ENCODE results near the gene DRC1. TPM values are rescaled to one million over a fixed set of nuclear protein-coding genes. Genes with fewer than 3 reads are reported as not detected.

The DRC1 gene
- polyA plus RNA-seq, 1 donor from 2014 or later: 0.16 TPM

DNA sequence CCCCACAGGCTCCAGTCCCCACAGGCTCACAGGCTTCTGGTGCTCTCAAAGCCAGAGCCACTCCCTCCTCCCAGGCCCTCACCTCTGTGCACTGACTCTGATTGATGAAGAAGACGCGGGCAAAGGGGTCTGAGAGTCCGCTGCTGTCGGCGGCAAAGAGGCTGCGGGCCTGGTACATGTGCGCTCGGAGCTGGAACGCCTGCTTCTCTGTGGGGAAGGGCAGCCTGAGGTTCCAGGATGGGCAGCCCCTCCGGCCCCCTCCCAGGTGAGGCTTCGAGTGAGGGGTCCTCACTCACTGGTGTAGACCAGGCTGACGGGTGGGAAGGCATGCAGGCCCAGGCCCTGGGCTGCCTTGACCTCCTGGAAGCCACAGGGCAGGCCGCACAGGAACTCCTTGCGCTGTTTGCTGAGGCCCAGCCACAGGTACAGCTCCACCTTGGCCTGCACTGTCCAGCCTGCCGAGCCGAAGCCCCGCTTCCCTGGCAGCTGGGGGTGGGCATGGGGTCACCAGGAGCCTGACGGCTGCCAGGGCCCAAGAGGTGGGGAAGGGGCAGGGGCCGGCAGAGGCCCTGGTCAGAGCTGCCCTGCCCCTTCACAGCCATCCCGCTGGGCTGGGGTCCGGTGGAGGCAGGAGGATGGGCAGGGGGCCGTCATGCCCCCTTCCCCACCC, 74.2 kb downstream of the DRC1 start:
- no peaks in the 10 kb centered on the region for H4K20me1 ChIP-seq (ENCODE audit: insufficient read depth)
- no peak for TF ChIP-seq TAF1 (IDR thresholded peaks at IDR 0.05; ENCODE audit: low read depth)
- TF ChIP-seq RAD21 (conservative IDR thresholded peaks at IDR 0.05): no peak
- TF ChIP-seq POLR2AphosphoS5 (IDR thresholded peaks at IDR 0.05): no peak
- no peak for TF ChIP-seq MXI1 (conservative IDR thresholded peaks at IDR 0.05; ENCODE audit: poor library complexity, severe bottlenecking)
- no peak for TF ChIP-seq SMC3 (conservative IDR thresholded peaks at IDR 0.05; ENCODE audit: poor library complexity)
- TF ChIP-seq, protein P1, sequence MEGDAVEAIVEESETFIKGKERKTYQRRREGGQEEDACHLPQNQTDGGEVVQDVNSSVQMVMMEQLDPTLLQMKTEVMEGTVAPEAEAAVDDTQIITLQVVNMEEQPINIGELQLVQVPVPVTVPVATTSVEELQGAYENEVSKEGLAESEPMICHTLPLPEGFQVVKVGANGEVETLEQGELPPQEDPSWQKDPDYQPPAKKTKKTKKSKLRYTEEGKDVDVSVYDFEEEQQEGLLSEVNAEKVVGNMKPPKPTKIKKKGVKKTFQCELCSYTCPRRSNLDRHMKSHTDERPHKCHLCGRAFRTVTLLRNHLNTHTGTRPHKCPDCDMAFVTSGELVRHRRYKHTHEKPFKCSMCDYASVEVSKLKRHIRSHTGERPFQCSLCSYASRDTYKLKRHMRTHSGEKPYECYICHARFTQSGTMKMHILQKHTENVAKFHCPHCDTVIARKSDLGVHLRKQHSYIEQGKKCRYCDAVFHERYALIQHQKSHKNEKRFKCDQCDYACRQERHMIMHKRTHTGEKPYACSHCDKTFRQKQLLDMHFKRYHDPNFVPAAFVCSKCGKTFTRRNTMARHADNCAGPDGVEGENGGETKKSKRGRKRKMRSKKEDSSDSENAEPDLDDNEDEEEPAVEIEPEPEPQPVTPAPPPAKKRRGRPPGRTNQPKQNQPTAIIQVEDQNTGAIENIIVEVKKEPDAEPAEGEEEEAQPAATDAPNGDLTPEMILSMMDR (IDR thresholded peaks at IDR 0.05; ENCODE audit: poor library complexity, severe bottlenecking): no peak
- TF ChIP-seq, protein P2, sequence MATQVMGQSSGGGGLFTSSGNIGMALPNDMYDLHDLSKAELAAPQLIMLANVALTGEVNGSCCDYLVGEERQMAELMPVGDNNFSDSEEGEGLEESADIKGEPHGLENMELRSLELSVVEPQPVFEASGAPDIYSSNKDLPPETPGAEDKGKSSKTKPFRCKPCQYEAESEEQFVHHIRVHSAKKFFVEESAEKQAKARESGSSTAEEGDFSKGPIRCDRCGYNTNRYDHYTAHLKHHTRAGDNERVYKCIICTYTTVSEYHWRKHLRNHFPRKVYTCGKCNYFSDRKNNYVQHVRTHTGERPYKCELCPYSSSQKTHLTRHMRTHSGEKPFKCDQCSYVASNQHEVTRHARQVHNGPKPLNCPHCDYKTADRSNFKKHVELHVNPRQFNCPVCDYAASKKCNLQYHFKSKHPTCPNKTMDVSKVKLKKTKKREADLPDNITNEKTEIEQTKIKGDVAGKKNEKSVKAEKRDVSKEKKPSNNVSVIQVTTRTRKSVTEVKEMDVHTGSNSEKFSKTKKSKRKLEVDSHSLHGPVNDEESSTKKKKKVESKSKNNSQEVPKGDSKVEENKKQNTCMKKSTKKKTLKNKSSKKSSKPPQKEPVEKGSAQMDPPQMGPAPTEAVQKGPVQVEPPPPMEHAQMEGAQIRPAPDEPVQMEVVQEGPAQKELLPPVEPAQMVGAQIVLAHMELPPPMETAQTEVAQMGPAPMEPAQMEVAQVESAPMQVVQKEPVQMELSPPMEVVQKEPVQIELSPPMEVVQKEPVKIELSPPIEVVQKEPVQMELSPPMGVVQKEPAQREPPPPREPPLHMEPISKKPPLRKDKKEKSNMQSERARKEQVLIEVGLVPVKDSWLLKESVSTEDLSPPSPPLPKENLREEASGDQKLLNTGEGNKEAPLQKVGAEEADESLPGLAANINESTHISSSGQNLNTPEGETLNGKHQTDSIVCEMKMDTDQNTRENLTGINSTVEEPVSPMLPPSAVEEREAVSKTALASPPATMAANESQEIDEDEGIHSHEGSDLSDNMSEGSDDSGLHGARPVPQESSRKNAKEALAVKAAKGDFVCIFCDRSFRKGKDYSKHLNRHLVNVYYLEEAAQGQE (IDR thresholded peaks at IDR 0.05; ENCODE audit: borderline replicate concordance): no peak
- TF ChIP-seq EZH2 (IDR thresholded peaks at IDR 0.05; ENCODE audit: borderline replicate concordance, insufficient read depth, low read length, poor library complexity, severe bottlenecking): no peak
- no peak for TF ChIP-seq EP300 (conservative IDR thresholded peaks at IDR 0.05; ENCODE audit: poor library complexity, severe bottlenecking)
- H3K27ac ChIP-seq (ENCODE audit: low read length): no peak overlapping the region
- H3K27me3 ChIP-seq (ENCODE audit: insufficient read depth, low read depth, low read length): no peaks in the 10 kb centered on the region
- H3K9ac ChIP-seq (ENCODE audit: low read length): no peak overlapping the region
- no peaks in the 10 kb centered on the region for H3K79me2 ChIP-seq (replicated peaks; ENCODE audit: insufficient read depth, low read length)
- no peaks in the 10 kb centered on the region for H3F3A ChIP-seq (ENCODE audit: insufficient read depth, low read length, poor library complexity, severe bottlenecking)
- no peak overlapping the region for H3K4me3 ChIP-seq (ENCODE audit: low read length)
- H3K9me2 ChIP-seq (ENCODE audit: insufficient read depth, low read length): no peaks in the 10 kb centered on the region
- no peaks in the 10 kb centered on the region for H3K9me3 ChIP-seq (ENCODE audit: low read length)
- H3K36me3 ChIP-seq (ENCODE audit: insufficient read depth, low read length): no peaks in the 10 kb centered on the region
- no peak overlapping the region for H3K4me2 ChIP-seq (ENCODE audit: low read length)
- H2AFZ ChIP-seq (ENCODE audit: low read depth, low read length): no peak overlapping the region

DNA sequence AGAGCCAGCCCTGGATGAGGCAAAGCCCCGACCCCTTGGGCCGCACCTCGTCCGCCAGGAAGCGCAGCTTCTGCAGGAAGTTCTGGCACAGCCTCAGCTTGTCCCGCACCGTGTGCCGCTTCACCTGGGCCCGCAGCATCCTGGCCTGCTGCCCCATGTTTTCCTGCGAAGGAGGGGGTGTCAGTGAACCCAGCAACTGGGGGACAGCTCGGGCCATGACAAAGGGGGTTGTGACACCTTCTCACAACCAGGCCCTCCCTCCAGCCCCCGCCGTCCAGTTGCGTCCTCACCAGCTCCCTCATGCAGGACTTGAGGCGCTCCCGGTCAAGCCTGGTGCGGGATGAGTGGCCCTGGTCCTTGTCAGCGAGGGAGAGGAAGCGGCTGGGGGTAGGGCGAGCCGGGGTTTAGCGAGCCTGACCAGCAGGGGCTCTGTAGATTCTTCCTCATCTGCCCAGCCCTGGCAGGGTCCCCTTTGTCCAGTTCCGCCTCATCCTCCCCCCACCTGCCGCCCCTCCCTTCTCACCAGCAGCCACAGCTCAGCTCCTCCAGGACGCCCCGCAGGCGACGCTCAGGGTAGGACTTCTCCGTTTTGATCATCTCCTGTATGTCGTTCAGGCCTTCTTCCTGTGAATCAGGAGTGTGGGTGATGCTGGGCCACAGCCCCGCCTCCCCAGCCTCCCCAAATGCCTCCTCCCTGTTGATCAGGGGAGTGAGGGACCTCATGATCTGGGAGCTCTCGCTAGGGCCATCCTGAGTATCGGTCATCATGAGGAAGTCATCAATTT, 75.6 kb downstream of the DRC1 start:
- H3K9me3 ChIP-seq (ENCODE audit: low read length): no peaks in the 10 kb centered on the region
- no peaks in the 10 kb centered on the region for H3K9me2 ChIP-seq (ENCODE audit: insufficient read depth, low read length)
- H3K27ac ChIP-seq (ENCODE audit: low read length): no peak overlapping the region
- H3K27me3 ChIP-seq (ENCODE audit: insufficient read depth, low read depth, low read length): no peaks in the 10 kb centered on the region
- no peak overlapping the region for H3K4me3 ChIP-seq (ENCODE audit: low read length)
- no peaks in the 10 kb centered on the region for H3K79me2 ChIP-seq (replicated peaks; ENCODE audit: insufficient read depth, low read length)
- no peak for TF ChIP-seq POLR2AphosphoS5 (IDR thresholded peaks at IDR 0.05)
- no peak for TF ChIP-seq EZH2 (IDR thresholded peaks at IDR 0.05; ENCODE audit: borderline replicate concordance, insufficient read depth, low read length, poor library complexity, severe bottlenecking)
- TF ChIP-seq MXI1 (conservative IDR thresholded peaks at IDR 0.05; ENCODE audit: poor library complexity, severe bottlenecking): no peak
- TF ChIP-seq SMC3 (conservative IDR thresholded peaks at IDR 0.05; ENCODE audit: poor library complexity): no peak
- no peak for TF ChIP-seq TAF1 (IDR thresholded peaks at IDR 0.05; ENCODE audit: low read depth)
- TF ChIP-seq, protein P1 (IDR thresholded peaks at IDR 0.05; ENCODE audit: poor library complexity, severe bottlenecking): no peak
- TF ChIP-seq RAD21 (conservative IDR thresholded peaks at IDR 0.05): no peak
- no peak for TF ChIP-seq EP300 (conservative IDR thresholded peaks at IDR 0.05; ENCODE audit: poor library complexity, severe bottlenecking)
- TF ChIP-seq, protein P2 (IDR thresholded peaks at IDR 0.05; ENCODE audit: borderline replicate concordance): no peak
- H2AFZ ChIP-seq (ENCODE audit: low read depth, low read length): no peak overlapping the region
- no peak overlapping the region for H3K9ac ChIP-seq (ENCODE audit: low read length)
- H4K20me1 ChIP-seq (ENCODE audit: insufficient read depth): no peaks in the 10 kb centered on the region
- no peaks in the 10 kb centered on the region for H3K36me3 ChIP-seq (ENCODE audit: insufficient read depth, low read length)
- H3F3A ChIP-seq (ENCODE audit: insufficient read depth, low read length, poor library complexity, severe bottlenecking): no peaks in the 10 kb centered on the region
- H3K4me2 ChIP-seq (ENCODE audit: low read length): no peak overlapping the region

Measured in neural cell (in vitro differentiated cells).